ENCODE results near the gene WDR54.

The WDR54 gene

GRCh38 chr2:74417197-74417596 is 4.3 kb upstream of the WDR54 start:
- Histone ChIP-seq H3K9me3 (ENCODE audit: control insufficient read depth, low read length) (no peaks in the 10 kb centered on the region), H3K36me3 (ENCODE audit: control insufficient read depth in 1 of 2, insufficient read depth in 2 of 2, low read depth in 1 of 2, low read length in 2 of 2) (peaks cover 0 to 4% of the 10 kb centered on the region in 2 experiments), H2BK120ac (ENCODE audit: low read depth, low read length) (no peak overlapping the region), H3K9ac (ENCODE audit: low read length) (no peak overlapping the region), H3K23ac (ENCODE audit: low read length in 2 of 2) (no peak overlapping the region), H3K4me3 (ENCODE audit: insufficient read depth in 1 of 2, low read depth in 1 of 2, low read length in 2 of 2) (no peak overlapping the region), H3K4ac (ENCODE audit: low read depth in 1 of 2, low read length in 2 of 2) (no peak overlapping the region), H3K14ac (ENCODE audit: low read length in 2 of 2) (no peak overlapping the region), H2AK5ac (ENCODE audit: low read length, severe bottlenecking) (no peak overlapping the region), H2BK5ac (ENCODE audit: low read depth, low read length, poor library complexity, severe bottlenecking) (no peak overlapping the region), H3K27me3 (ENCODE audit: control insufficient read depth in 1 of 2, insufficient read depth in 1 of 2, low read length in 2 of 2) (no peaks in the 10 kb centered on the region), H3K79me1 (replicated peaks; ENCODE audit: low read length, poor library complexity, severe bottlenecking) (no peaks in the 10 kb centered on the region), H3K4me2 (ENCODE audit: low read length, poor library complexity, severe bottlenecking) (no peak overlapping the region), H4K91ac (ENCODE audit: low read length) (no peak overlapping the region), H3K18ac (ENCODE audit: low read depth in 1 of 2, low read length in 2 of 2) (no peak overlapping the region), H3K27ac (ENCODE audit: low read length, poor library complexity, severe bottlenecking) (no peak overlapping the region), H3K4me1 (ENCODE audit: control insufficient read depth, insufficient read depth, low read depth, low read length) (peaks cover 7% of the 10 kb centered on the region), H4K8ac (ENCODE audit: low read length) (no peak overlapping the region), H2BK15ac (ENCODE audit: low read depth, poor library complexity, severe bottlenecking) (no peak overlapping the region), H2BK12ac (ENCODE audit: low read length in 2 of 2) (no peak overlapping the region), H2AFZ (ENCODE audit: low read depth, low read length) (no peak overlapping the region)
- no peak for DNase-seq
- WGBS = 66% methylated on average over 3 of the region's 3 CpGs

GRCh38 chr2:74417763-74418162 is 3.8 kb upstream of the WDR54 start:
- Histone ChIP-seq H2BK120ac (ENCODE audit: low read depth, low read length) (no peak overlapping the region), H3K18ac (ENCODE audit: low read depth in 1 of 2, low read length in 2 of 2) (no peak overlapping the region), H2AFZ (ENCODE audit: low read depth, low read length) (no peak overlapping the region), H2BK12ac (ENCODE audit: low read length in 2 of 2) (no peak overlapping the region), H4K8ac (ENCODE audit: low read length) (no peak overlapping the region), H3K9me3 (ENCODE audit: control insufficient read depth, low read length) (no peaks in the 10 kb centered on the region), H3K36me3 (ENCODE audit: control insufficient read depth in 1 of 2, insufficient read depth in 2 of 2, low read depth in 1 of 2, low read length in 2 of 2) (peaks cover 0 to 4% of the 10 kb centered on the region in 2 experiments), H3K9ac (ENCODE audit: low read length) (no peak overlapping the region), H3K4me3 (ENCODE audit: insufficient read depth in 1 of 2, low read depth in 1 of 2, low read length in 2 of 2) (no peak overlapping the region), H3K4ac (ENCODE audit: low read depth in 1 of 2, low read length in 2 of 2) (no peak overlapping the region), H2BK15ac (ENCODE audit: low read depth, poor library complexity, severe bottlenecking) (no peak overlapping the region), H3K23ac (ENCODE audit: low read length in 2 of 2) (no peak overlapping the region), H3K79me1 (replicated peaks; ENCODE audit: low read length, poor library complexity, severe bottlenecking) (no peaks in the 10 kb centered on the region), H3K14ac (ENCODE audit: low read length in 2 of 2) (no peak overlapping the region), H2AK5ac (ENCODE audit: low read length, severe bottlenecking) (no peak overlapping the region), H3K4me1 (ENCODE audit: control insufficient read depth, insufficient read depth, low read depth, low read length) (peaks cover 8% of the 10 kb centered on the region), H4K91ac (ENCODE audit: low read length) (no peak overlapping the region), H3K27ac (ENCODE audit: low read length, poor library complexity, severe bottlenecking) (no peak overlapping the region), H3K27me3 (ENCODE audit: control insufficient read depth in 1 of 2, insufficient read depth in 1 of 2, low read length in 2 of 2) (no peaks in the 10 kb centered on the region), H3K4me2 (ENCODE audit: low read length, poor library complexity, severe bottlenecking) (no peak overlapping the region), H2BK5ac (ENCODE audit: low read depth, low read length, poor library complexity, severe bottlenecking) (no peak overlapping the region)
- WGBS = 82% methylated on average over 5 of the region's 6 CpGs
- DNase-seq = no peak

- Histone ChIP-seq H2BK12ac (ENCODE audit: low read length in 2 of 2) (no peak overlapping the region), H2BK120ac (ENCODE audit: low read depth, low read length) (no peak overlapping the region), H3K27ac (ENCODE audit: low read length, poor library complexity, severe bottlenecking) (no peak overlapping the region), H3K27me3 (ENCODE audit: control insufficient read depth in 1 of 2, insufficient read depth in 1 of 2, low read length in 2 of 2) (no peaks in the 10 kb centered on the region), H3K79me1 (replicated peaks; ENCODE audit: low read length, poor library complexity, severe bottlenecking) (no peaks in the 10 kb centered on the region), H3K18ac (ENCODE audit: low read depth in 1 of 2, low read length in 2 of 2) (no peak overlapping the region), H3K9me3 (ENCODE audit: control insufficient read depth, low read length) (no peaks in the 10 kb centered on the region), H4K8ac (ENCODE audit: low read length) (no peak overlapping the region), H3K9ac (ENCODE audit: low read length) (no peak overlapping the region), H3K4me2 (ENCODE audit: low read length, poor library complexity, severe bottlenecking) (no peak overlapping the region), H3K4me3 (ENCODE audit: insufficient read depth in 1 of 2, low read depth in 1 of 2, low read length in 2 of 2) (no peak overlapping the region), H4K91ac (ENCODE audit: low read length) (no peak overlapping the region), H2BK15ac (ENCODE audit: low read depth, poor library complexity, severe bottlenecking) (no peak overlapping the region), H3K23ac (ENCODE audit: low read length in 2 of 2) (no peak overlapping the region), H3K36me3 (ENCODE audit: control insufficient read depth in 1 of 2, insufficient read depth in 2 of 2, low read depth in 1 of 2, low read length in 2 of 2) (peaks cover 0 to 4% of the 10 kb centered on the region in 2 experiments), H2AK5ac (ENCODE audit: low read length, severe bottlenecking) (no peak overlapping the region), H2BK5ac (ENCODE audit: low read depth, low read length, poor library complexity, severe bottlenecking) (no peak overlapping the region), H3K4ac (ENCODE audit: low read depth in 1 of 2, low read length in 2 of 2) (no peak overlapping the region), H3K14ac (ENCODE audit: low read length in 2 of 2) (no peak overlapping the region), H2AFZ (ENCODE audit: low read depth, low read length) (no peak overlapping the region), H3K4me1 (ENCODE audit: control insufficient read depth, insufficient read depth, low read depth, low read length) (peaks cover 8% of the 10 kb centered on the region)
- WGBS = 89% methylated on average over 20 of the region's 27 CpGs
- no peak for DNase-seq
These were observed 3.2 kb upstream of the WDR54 start for GRCh38 chr2:74418312-74418711.

- H2AFZ ChIP-seq (ENCODE audit: low read depth, low read length) = no peak overlapping the region
- H3K9me3 ChIP-seq (ENCODE audit: control insufficient read depth, low read length) = no peaks in the 10 kb centered on the region
- H2BK15ac ChIP-seq (ENCODE audit: low read depth, poor library complexity, severe bottlenecking) = no peak overlapping the region
- peaks cover 0 to 4% of the 10 kb centered on the region in 2 experiments for H3K36me3 ChIP-seq (ENCODE audit: control insufficient read depth in 1 of 2, insufficient read depth in 2 of 2, low read depth in 1 of 2, low read length in 2 of 2)
- DNase-seq = no peak
- no peaks in the 10 kb centered on the region for H3K27me3 ChIP-seq (ENCODE audit: control insufficient read depth in 1 of 2, insufficient read depth in 1 of 2, low read length in 2 of 2)
- no peak overlapping the region for H4K91ac ChIP-seq (ENCODE audit: low read length)
- no peak overlapping the region for H3K18ac ChIP-seq (ENCODE audit: low read depth in 1 of 2, low read length in 2 of 2)
- no CpG with 5 or more reads among the region's 1 CpG for WGBS
- H2AK5ac ChIP-seq (ENCODE audit: low read length, severe bottlenecking) = no peak overlapping the region
- H4K8ac ChIP-seq (ENCODE audit: low read length) = no peak overlapping the region
- no peak overlapping the region for H3K9ac ChIP-seq (ENCODE audit: low read length)
- H2BK12ac ChIP-seq (ENCODE audit: low read length in 2 of 2) = no peak overlapping the region
- H3K23ac ChIP-seq (ENCODE audit: low read length in 2 of 2) = no peak overlapping the region
- H3K14ac ChIP-seq (ENCODE audit: low read length in 2 of 2) = no peak overlapping the region
- no peak overlapping the region for H3K4ac ChIP-seq (ENCODE audit: low read depth in 1 of 2, low read length in 2 of 2)
- H3K79me1 ChIP-seq (replicated peaks; ENCODE audit: low read length, poor library complexity, severe bottlenecking) = no peaks in the 10 kb centered on the region
- no peak overlapping the region for H2BK120ac ChIP-seq (ENCODE audit: low read depth, low read length)
- H2BK5ac ChIP-seq (ENCODE audit: low read depth, low read length, poor library complexity, severe bottlenecking) = no peak overlapping the region
- no peak overlapping the region for H3K4me2 ChIP-seq (ENCODE audit: low read length, poor library complexity, severe bottlenecking)
- peaks cover 8% of the 10 kb centered on the region for H3K4me1 ChIP-seq (ENCODE audit: control insufficient read depth, insufficient read depth, low read depth, low read length)
- no peak overlapping the region for H3K4me3 ChIP-seq (ENCODE audit: insufficient read depth in 1 of 2, low read depth in 1 of 2, low read length in 2 of 2)
- no peak overlapping the region for H3K27ac ChIP-seq (ENCODE audit: low read length, poor library complexity, severe bottlenecking)
These were observed 2.2 kb upstream of the WDR54 start for GRCh38 chr2:74419345-74419744.
